Measurements from ENCODE around the gene IKZF5. TPM values are rescaled to one million over a fixed set of nuclear protein-coding genes. Genes with fewer than 3 reads are reported as not detected.

IKZF5 gene
- total and polyA plus RNA-seq, 7 donors, result 4.4 to 16.4 (median 9.4) TPM

DNA sequence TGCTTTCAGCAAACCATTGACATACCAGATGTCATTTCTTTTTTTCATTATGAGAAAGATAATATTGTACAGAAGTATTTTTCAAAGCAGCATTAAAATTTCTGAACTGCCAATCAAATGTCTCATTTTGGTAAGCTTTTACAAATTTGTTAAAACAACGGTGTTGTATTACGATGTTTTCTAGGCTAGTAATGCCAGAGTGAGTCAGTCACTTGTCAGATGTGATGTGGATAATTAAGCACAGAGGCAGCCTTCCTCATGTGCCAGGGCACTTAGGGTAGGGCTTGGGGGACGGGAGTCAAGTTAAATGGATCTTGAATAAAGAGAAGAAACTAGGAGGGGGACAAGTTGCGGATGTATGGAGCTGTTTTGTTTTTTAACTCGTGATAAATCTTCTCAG is 18.3 kb downstream of the IKZF5 start:
- DNase-seq, result no peak
- 66 to 68% methylated on average over 5 of the region's 5 CpGs for WGBS, 2 donors

DNA sequence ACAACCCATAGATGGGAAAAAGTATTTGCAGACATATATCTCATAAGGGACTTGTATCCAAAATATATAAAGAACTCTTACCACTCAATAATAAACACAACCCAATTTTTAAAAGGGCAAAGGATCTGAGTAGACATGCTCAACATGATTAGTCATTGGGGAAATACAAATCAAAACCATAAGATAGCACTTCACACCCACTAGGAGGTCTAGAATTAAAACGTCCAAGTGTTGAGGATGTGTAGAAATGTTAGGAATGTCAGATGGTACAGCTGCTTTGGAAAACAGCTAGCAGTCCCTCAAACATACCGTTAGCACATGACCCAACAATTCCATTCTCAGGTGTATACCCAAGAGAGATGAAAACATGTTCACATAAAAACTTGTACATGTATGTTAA is 20.1 kb downstream of the IKZF5 start:
- intact Hi-C loops (cut with DNase I), result no loop called here
- no peak for DNase-seq
- H3K4me3 ChIP-seq, result no peak overlapping the region
- H3K4me1 ChIP-seq, result no peaks in the 10 kb centered on the region
- no peak overlapping the region for H3K27ac ChIP-seq
- peaks cover 0 to 19% (median 1%) of the 10 kb centered on the region in 4 donors for H3K36me3 ChIP-seq
- 84 to 87% methylated on average over 2 of the region's 2 CpGs for WGBS, 2 donors
- H3K27me3 ChIP-seq, result no peaks in the 10 kb centered on the region
- no peak for TF ChIP-seq EP300 (IDR thresholded peaks at IDR 0.05)
- TF ChIP-seq, protein P1, sequence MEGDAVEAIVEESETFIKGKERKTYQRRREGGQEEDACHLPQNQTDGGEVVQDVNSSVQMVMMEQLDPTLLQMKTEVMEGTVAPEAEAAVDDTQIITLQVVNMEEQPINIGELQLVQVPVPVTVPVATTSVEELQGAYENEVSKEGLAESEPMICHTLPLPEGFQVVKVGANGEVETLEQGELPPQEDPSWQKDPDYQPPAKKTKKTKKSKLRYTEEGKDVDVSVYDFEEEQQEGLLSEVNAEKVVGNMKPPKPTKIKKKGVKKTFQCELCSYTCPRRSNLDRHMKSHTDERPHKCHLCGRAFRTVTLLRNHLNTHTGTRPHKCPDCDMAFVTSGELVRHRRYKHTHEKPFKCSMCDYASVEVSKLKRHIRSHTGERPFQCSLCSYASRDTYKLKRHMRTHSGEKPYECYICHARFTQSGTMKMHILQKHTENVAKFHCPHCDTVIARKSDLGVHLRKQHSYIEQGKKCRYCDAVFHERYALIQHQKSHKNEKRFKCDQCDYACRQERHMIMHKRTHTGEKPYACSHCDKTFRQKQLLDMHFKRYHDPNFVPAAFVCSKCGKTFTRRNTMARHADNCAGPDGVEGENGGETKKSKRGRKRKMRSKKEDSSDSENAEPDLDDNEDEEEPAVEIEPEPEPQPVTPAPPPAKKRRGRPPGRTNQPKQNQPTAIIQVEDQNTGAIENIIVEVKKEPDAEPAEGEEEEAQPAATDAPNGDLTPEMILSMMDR (IDR thresholded peaks at IDR 0.05), result no peak
- TF ChIP-seq POLR2AphosphoS5 (IDR thresholded peaks at IDR 0.05), result no peak
- TF ChIP-seq POLR2A (IDR thresholded peaks at IDR 0.05), result no peak
- no peaks in the 10 kb centered on the region for H3K9me3 ChIP-seq

More for the DNA sequence above, 18.3 kb downstream of the IKZF5 start:
- Histone ChIP-seq H3K36me3 (peaks cover 0 to 35% (median 12%) of the 10 kb centered on the region in 4 donors), H3K9me3 (no peaks in the 10 kb centered on the region), H3K4me1 (no peaks in the 10 kb centered on the region), H3K27me3 (no peaks in the 10 kb centered on the region), H3K27ac (no peak overlapping the region), H3K4me3 (no peak overlapping the region)
- no peak for TF ChIP-seq EP300 (IDR thresholded peaks at IDR 0.05)
- TF ChIP-seq, protein P1 (IDR thresholded peaks at IDR 0.05), result no peak
- no peak for TF ChIP-seq POLR2A (IDR thresholded peaks at IDR 0.05)
- no peak for TF ChIP-seq POLR2AphosphoS5 (IDR thresholded peaks at IDR 0.05)
- intact Hi-C loops (cut with DNase I), result no loop called here

DNA sequence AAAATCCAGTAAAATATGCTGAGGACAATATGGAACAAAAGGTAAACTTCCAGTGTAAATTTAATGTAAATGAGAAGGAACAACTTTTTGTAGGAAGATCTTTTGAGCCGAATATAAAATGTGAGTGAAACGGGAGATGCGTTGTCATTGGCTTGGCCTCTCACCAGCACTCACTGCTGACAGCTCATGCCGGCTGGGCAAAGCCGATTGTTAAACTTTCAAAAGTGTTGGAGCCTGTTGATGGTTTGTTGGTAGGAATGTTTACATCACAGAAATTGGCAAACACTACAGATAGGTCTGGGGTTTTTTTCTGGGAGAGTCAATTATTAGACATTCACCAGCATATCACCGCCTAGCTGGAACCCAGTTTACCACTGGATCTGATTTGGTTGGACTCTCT is 22.3 kb downstream of the IKZF5 start:
- H3K36me3 ChIP-seq, result peaks cover 0 to 11% (median 0%) of the 10 kb centered on the region in 4 donors
- intact Hi-C loops (cut with DNase I), result no loop called here
- no peaks in the 10 kb centered on the region for H3K4me1 ChIP-seq

DNA sequence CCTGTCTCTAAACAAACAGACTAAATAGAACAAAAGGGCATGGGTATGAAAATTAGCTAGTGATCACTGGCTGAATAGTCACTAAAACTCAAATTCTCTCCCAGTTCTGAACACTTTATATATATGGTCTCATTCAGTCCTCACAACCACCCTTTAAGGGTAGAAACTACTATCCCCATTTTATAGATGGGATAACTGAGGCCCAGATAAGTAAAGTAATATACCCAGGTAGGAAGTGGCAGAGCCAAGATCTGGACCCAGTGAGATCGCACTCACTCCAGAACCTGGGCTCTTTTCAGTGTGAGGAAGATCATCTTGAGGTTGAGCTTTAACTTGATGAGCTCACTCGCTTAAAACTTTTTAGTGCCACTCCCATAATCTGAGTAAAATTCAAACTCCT is 23.9 kb downstream of the IKZF5 start:
- Histone ChIP-seq H3K27me3 (no peaks in the 10 kb centered on the region), H3K27ac (no peak overlapping the region), H3K4me1 (peaks cover 0 to 10% (median 8%) of the 10 kb centered on the region in 4 donors), H3K4me3 (no peak overlapping the region), H3K9me3 (no peaks in the 10 kb centered on the region), H3K36me3 (no peaks in the 10 kb centered on the region)
- WGBS, 2 donors, result 97 to 99% methylated on average over 2 of the region's 2 CpGs
- no peak for DNase-seq
- intact Hi-C loops (cut with DNase I), result no loop called here
- TF ChIP-seq POLR2A (IDR thresholded peaks at IDR 0.05) (no peak), POLR2AphosphoS5 (IDR thresholded peaks at IDR 0.05) (no peak), EP300 (IDR thresholded peaks at IDR 0.05) (no peak)
- TF ChIP-seq, protein P1 (IDR thresholded peaks at IDR 0.05), result no peak

More for the DNA sequence above, 22.3 kb downstream of the IKZF5 start:
- Histone ChIP-seq H3K27ac (no peak overlapping the region), H3K9me3 (no peaks in the 10 kb centered on the region), H3K4me3 (no peak overlapping the region), H3K27me3 (no peaks in the 10 kb centered on the region)
- DNase-seq, result no peak
- WGBS, 2 donors, result 90% methylated on average over 6 of the region's 6 CpGs
- TF ChIP-seq, protein P1 (IDR thresholded peaks at IDR 0.05), result no peak
- TF ChIP-seq POLR2A (IDR thresholded peaks at IDR 0.05) (no peak), EP300 (IDR thresholded peaks at IDR 0.05) (no peak), POLR2AphosphoS5 (IDR thresholded peaks at IDR 0.05) (no peak)

DNA sequence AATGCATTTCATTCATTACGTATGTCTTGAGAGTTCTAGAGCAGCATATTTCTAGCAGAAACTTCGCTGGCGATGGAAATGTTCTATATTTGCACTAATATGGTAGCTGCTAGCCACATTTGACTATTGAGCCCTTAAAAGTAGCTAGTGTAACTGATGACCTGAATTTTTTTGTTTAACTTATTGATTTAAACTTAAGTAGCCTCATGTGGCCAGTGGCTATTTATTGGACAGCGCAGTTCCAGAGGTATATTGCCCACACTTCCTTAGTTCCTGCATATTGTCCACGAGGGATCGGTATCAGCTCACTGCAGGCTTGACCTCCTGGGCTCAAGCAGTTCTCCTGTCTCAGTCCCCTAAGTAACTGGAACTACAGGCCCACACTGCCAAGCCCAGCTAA is 24.7 kb downstream of the IKZF5 start:
- H3K27me3 ChIP-seq, result no peaks in the 10 kb centered on the region
- DNase-seq, result no peak
- WGBS, 2 donors, result 96 to 97% methylated on average over 6 of the region's 6 CpGs
- H3K4me3 ChIP-seq, result no peak overlapping the region
- intact Hi-C loops (cut with DNase I), result no loop called here
- peaks cover 0 to 14% (median 11%) of the 10 kb centered on the region in 4 donors for H3K4me1 ChIP-seq
- no peak overlapping the region for H3K27ac ChIP-seq
- TF ChIP-seq POLR2AphosphoS5 (IDR thresholded peaks at IDR 0.05), result no peak
- no peak for TF ChIP-seq POLR2A (IDR thresholded peaks at IDR 0.05)
- TF ChIP-seq EP300 (IDR thresholded peaks at IDR 0.05), result no peak
- TF ChIP-seq, protein P1 (IDR thresholded peaks at IDR 0.05), result no peak
- no peaks in the 10 kb centered on the region for H3K9me3 ChIP-seq
- no peaks in the 10 kb centered on the region for H3K36me3 ChIP-seq
